HG02623 (cell line): Measurements from ENCODE around the gene STUM.
"Not testable (repeated sequence)": the region's sequence is repeated elsewhere in the genome, so short reads cannot be mapped to it uniquely, and the experiment has no call there.

Experiments used
- ATAC-seq: cut with Tn5 transposase; IDR thresholded peaks from one replicate; pipeline ENCODE4 v1.9.1; 2021; ENCODE audit warnings: moderate library complexity; ENCODE audit not compliant: unreplicated experiment

Gene STUM

GRCh38 chr1:226637147-226637935 is 88.8 kb downstream of the STUM start:
- ATAC-seq: no peak

- ATAC-seq: no peak
Measured at GRCh38 chr1:226638001-226638601, 89.5 kb downstream of the STUM start.

GRCh38 chr1:226638608-226639007 is 90.0 kb downstream of the STUM start:
- ATAC-seq: no peak

- not testable (repeated sequence) for ATAC-seq
Measured at GRCh38 chr1:226639206-226639605, 90.6 kb downstream of the STUM start.

GRCh38 chr1:226639631-226640061 is 91.1 kb downstream of the STUM start:
- no peak for ATAC-seq

- no peak for ATAC-seq
Measured at GRCh38 chr1:226640321-226641136, 92.0 kb downstream of the STUM start.

GRCh38 chr1:226641671-226642231 is 93.2 kb downstream of the STUM start:
- no peak for ATAC-seq

GRCh38 chr1:226642421-226642820 is 93.9 kb downstream of the STUM start:
- ATAC-seq: no peak

- peak; percentile 65 for ATAC-seq
Measured at GRCh38 chr1:226643177-226643576, 94.6 kb downstream of the STUM start.

- peak; percentile 40 for ATAC-seq
Measured at GRCh38 chr1:226643611-226644540, 95.3 kb downstream of the STUM start.

- no peak for ATAC-seq
Measured at GRCh38 chr1:226644541-226645176, 96.1 kb downstream of the STUM start.

- ATAC-seq: no peak
Measured at GRCh38 chr1:226645279-226645976, 96.9 kb downstream of the STUM start.

- no peak for ATAC-seq
Measured at GRCh38 chr1:226646026-226646869, 97.7 kb downstream of the STUM start.

GRCh38 chr1:226646870-226647449 is 98.4 kb downstream of the STUM start:
- ATAC-seq: no peak

GRCh38 chr1:226647719-226648118 is 99.2 kb downstream of the STUM start:
- ATAC-seq: no peak

- no peak for ATAC-seq
Measured at GRCh38 chr1:226648421-226648820, 99.9 kb downstream of the STUM start.

- ATAC-seq: no peak
Measured at GRCh38 chr1:226649244-226649643, 100.7 kb downstream of the STUM start.

- ATAC-seq: no peak
Measured at GRCh38 chr1:226649780-226650179, 101.2 kb downstream of the STUM start.
